ENCODE data around the gene C11orf24. TPM values are rescaled to one million over a fixed set of nuclear protein-coding genes. Genes with fewer than 3 reads are reported as not detected.

C11orf24 gene
- total and polyA plus RNA-seq, 10 of the 15 experiments (the other 5 are each of a cell fraction or from before 2014, with no cell fraction given), result 4.3 to 104 (median 41.4) TPM

GRCh38 chr11:68302256-68302655 lies 30.5 kb upstream of the C11orf24 start (continued):
- no peak for TF ChIP-seq TBL1XR1 (IDR thresholded peaks at IDR 0.05; ENCODE audit: low read depth, low read length)

DNA sequence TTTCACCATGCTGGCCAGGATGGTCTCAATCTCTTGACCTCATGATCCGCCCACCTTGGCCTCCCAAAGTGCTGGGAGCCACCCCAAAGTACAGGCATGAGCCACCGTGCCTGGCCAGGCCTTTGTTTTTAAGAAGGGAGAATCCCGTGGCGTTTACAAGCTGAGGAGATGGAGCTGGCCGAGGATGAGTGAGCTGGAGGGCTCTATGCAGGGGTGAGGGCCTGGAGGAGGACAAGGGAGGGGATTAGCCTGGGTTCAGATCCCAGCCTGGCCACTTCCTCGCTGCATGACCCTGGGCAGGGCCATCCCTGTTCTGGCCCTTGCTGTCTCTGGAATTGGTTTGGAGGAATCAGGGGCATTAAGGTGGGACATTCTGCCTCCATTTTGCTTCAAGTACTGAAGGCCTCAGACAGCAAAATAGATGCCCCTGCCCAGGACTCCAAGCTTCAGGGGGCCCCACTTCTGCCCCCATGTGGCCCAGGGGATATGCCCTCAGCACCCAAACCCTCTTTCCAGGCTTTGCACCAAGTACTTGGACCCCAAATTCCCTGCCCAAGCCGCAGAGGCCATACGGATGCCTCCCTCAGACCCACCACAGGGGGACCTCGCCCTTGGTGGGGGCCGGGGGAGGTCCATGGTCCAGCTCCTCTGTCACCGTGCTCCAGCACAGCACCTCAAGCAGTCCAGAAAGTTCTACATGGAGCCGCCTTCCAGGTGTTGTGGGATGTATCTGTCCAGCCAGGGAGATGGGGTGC lies 28.5 kb upstream of the C11orf24 start:
- DNase-seq (ENCODE audit: low read depth, low spot score), result no peak
- in situ Hi-C loops (cut with MboI) (no loop called here), intact Hi-C loops (cut with micrococcal nuclease; ENCODE audit: unreplicated experiment) (no loop called here)
- Histone ChIP-seq H3K4me3 (no peak overlapping the region), H2AFZ (ENCODE audit: control insufficient read depth, low read depth, low read length) (no peak overlapping the region), H4K20me1 (ENCODE audit: control insufficient read depth, insufficient read depth) (no peaks in the 10 kb centered on the region), H3K27me3 (replicated peaks in 1 of 2; ENCODE audit: control insufficient read depth in 2 of 2, insufficient read depth in 2 of 2, low read length in 1 of 2) (no peaks in the 10 kb centered on the region), H3K9ac (ENCODE audit: control insufficient read depth, insufficient read depth, low read length) (no peak overlapping the region), H3K79me2 (ENCODE audit: control insufficient read depth, insufficient read depth, low read length) (no peaks in the 10 kb centered on the region), H3K4me1 (ENCODE audit: control insufficient read depth, insufficient read depth, low read length) (peaks cover 6% of the 10 kb centered on the region), H3K27ac (ENCODE audit: control insufficient read depth, insufficient read depth) (no peak overlapping the region), H3K36me3 (ENCODE audit: control insufficient read depth in 2 of 2, insufficient read depth in 2 of 2, low read length in 1 of 2) (no peaks in the 10 kb centered on the region; a peak in 1 of 4 replicates), H3K4me2 (ENCODE audit: control insufficient read depth, insufficient read depth) (no peak overlapping the region), H3K9me3 (replicated peaks; ENCODE audit: control insufficient read depth, insufficient read depth, low read length) (peaks cover 3% of the 10 kb centered on the region; the same call in 1 of the 3 replicates)
- no peak for ATAC-seq
- CTCF ChIA-PET, result interaction anchor here (0.5 to 12.0 kb wide), 10 partner anchors 7 to 83 kb away, joined by 3 to 365 read pairs (median 8); partner anchors contain the start of gene C11orf24
- WGBS (ENCODE audit: insufficient coverage, insufficient replicate concordance, low lambda C conversion rate, missing lambda C conversion rate), result 50% methylated on average over 12 of the region's 12 CpGs
- SMC1A ChIA-PET (ENCODE audit: uncharacterized antibody, unreplicated experiment), result interaction anchor here (5.9 to 7.9 kb wide), 2 partner anchors 30 to 41 kb away, joined by 102 to 134 read pairs; partner anchors contain the start of gene C11orf24
- RAD21 ChIA-PET (ENCODE audit: unreplicated experiment), result interaction anchor here (0.7 to 9.7 kb wide), 6 partner anchors 29 to 84 kb away, joined by 3 to 186 read pairs (median 8); no protein-coding TSS in a partner anchor
- no TSS peak for BruUV-seq (replicated peaks)
- FAIRE-seq, result no peak
- POLR2A ChIA-PET, result no interaction called here
- no peak for TF ChIP-seq CHD1 (IDR thresholded peaks at IDR 0.05; ENCODE audit: low read depth, low read length)
- no peak for TF ChIP-seq MTA3 (IDR thresholded peaks at IDR 0.05; ENCODE audit: borderline replicate concordance, low read length)
- no peak for TF ChIP-seq EED (IDR thresholded peaks at IDR 0.05; ENCODE audit: low read depth)
- TF ChIP-seq NFYB (IDR thresholded peaks at IDR 0.05; ENCODE audit: insufficient read depth, low read depth, low read length), result no peak
- TF ChIP-seq ATF3 (IDR thresholded peaks at IDR 0.05; ENCODE audit: borderline replicate concordance, extremely low read depth, low read depth, low read length), result no peak
- no peak for TF ChIP-seq JUNB (IDR thresholded peaks at IDR 0.05)
- TF ChIP-seq CREM (IDR thresholded peaks at IDR 0.05; ENCODE audit: low read depth), result no peak
- TF ChIP-seq KDM1A (IDR thresholded peaks at IDR 0.05; ENCODE audit: borderline replicate concordance), result no peak
- no peak for TF ChIP-seq KAT2A (conservative IDR thresholded peaks at IDR 0.05; ENCODE audit: control insufficient read depth, low read depth, low read length)
- no peak for TF ChIP-seq NFYA (IDR thresholded peaks at IDR 0.05; ENCODE audit: borderline replicate concordance, low read depth, low read length)
- TF ChIP-seq, protein P1, sequence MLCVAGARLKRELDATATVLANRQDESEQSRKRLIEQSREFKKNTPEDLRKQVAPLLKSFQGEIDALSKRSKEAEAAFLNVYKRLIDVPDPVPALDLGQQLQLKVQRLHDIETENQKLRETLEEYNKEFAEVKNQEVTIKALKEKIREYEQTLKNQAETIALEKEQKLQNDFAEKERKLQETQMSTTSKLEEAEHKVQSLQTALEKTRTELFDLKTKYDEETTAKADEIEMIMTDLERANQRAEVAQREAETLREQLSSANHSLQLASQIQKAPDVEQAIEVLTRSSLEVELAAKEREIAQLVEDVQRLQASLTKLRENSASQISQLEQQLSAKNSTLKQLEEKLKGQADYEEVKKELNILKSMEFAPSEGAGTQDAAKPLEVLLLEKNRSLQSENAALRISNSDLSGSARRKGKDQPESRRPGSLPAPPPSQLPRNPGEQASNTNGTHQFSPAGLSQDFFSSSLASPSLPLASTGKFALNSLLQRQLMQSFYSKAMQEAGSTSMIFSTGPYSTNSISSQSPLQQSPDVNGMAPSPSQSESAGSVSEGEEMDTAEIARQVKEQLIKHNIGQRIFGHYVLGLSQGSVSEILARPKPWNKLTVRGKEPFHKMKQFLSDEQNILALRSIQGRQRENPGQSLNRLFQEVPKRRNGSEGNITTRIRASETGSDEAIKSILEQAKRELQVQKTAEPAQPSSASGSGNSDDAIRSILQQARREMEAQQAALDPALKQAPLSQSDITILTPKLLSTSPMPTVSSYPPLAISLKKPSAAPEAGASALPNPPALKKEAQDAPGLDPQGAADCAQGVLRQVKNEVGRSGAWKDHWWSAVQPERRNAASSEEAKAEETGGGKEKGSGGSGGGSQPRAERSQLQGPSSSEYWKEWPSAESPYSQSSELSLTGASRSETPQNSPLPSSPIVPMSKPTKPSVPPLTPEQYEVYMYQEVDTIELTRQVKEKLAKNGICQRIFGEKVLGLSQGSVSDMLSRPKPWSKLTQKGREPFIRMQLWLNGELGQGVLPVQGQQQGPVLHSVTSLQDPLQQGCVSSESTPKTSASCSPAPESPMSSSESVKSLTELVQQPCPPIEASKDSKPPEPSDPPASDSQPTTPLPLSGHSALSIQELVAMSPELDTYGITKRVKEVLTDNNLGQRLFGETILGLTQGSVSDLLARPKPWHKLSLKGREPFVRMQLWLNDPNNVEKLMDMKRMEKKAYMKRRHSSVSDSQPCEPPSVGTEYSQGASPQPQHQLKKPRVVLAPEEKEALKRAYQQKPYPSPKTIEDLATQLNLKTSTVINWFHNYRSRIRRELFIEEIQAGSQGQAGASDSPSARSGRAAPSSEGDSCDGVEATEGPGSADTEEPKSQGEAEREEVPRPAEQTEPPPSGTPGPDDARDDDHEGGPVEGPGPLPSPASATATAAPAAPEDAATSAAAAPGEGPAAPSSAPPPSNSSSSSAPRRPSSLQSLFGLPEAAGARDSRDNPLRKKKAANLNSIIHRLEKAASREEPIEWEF (IDR thresholded peaks at IDR 0.05; ENCODE audit: insufficient replicate concordance, low read depth, low read length), result no peak
- TF ChIP-seq, protein P2, sequence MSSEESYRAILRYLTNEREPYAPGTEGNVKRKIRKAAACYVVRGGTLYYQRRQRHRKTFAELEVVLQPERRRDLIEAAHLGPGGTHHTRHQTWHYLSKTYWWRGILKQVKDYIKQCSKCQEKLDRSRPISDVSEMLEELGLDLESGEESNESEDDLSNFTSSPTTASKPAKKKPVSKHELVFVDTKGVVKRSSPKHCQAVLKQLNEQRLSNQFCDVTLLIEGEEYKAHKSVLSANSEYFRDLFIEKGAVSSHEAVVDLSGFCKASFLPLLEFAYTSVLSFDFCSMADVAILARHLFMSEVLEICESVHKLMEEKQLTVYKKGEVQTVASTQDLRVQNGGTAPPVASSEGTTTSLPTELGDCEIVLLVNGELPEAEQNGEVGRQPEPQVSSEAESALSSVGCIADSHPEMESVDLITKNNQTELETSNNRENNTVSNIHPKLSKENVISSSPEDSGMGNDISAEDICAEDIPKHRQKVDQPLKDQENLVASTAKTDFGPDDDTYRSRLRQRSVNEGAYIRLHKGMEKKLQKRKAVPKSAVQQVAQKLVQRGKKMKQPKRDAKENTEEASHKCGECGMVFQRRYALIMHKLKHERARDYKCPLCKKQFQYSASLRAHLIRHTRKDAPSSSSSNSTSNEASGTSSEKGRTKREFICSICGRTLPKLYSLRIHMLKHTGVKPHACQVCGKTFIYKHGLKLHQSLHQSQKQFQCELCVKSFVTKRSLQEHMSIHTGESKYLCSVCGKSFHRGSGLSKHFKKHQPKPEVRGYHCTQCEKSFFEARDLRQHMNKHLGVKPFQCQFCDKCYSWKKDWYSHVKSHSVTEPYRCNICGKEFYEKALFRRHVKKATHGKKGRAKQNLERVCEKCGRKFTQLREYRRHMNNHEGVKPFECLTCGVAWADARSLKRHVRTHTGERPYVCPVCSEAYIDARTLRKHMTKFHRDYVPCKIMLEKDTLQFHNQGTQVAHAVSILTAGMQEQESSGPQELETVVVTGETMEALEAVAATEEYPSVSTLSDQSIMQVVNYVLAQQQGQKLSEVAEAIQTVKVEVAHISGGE (CRISPR knock-in tag; IDR thresholded peaks at IDR 0.05), result no peak
